K562 (cell line): ENCODE measurements around the gene CUL9. TPM values are rescaled to one million over a fixed set of nuclear protein-coding genes. Genes with fewer than 3 reads are reported as not detected.

Experiments
- CHD7 ChIP-seq: fragments of 200-600 bp; sonication (generic); IDR thresholded peaks from one replicate; pipeline ENCODE4 v1.6.1; 2012; ENCODE audit warnings: mild to moderate bottlenecking, low read depth, low read length, inconsistent platforms
- RUNX1 ChIP-seq: sonication (generic); IDR thresholded peaks from 2 replicates; pipeline ENCODE4 v1.6.1; 2016; ENCODE audit warnings: antibody characterized with exemption, low read depth
- polyA plus RNA-seq, 8 experiments: library from polyadenylated mRNA; depleted of rRNA in 4 of 8; stranded (reverse) in 5 of 8; unstranded in 3 of 8; fragments of >200 nt; fragmentation: Nextera tagmentation in 2 of 8; fragmentation: Illumina TruSeq in 1 of 8; extraction: Ambion mirVana in 2 of 8; extraction: Trizol in 1 of 8; gene quantifications; 2 replicates each; pipeline versions ENCODE4 v1.2.1 to v1.2.3, GENCODE V29; 2011 to 2014; ENCODE audit warnings: inconsistent platforms in 1 of 8, missing spikeins in 1 of 8
- total RNA-seq, 7 experiments: library from RNA; depleted of rRNA in 6 of 7; stranded (reverse); fragments of >200 nt in 6 of 7; fragmentation: Illumina TruSeq in 2 of 7; extraction: Trizol in 2 of 7; gene quantifications; 2 replicates each; pipeline versions ENCODE4 v1.2.1 to v1.2.3, GENCODE V29; 2011 to 2021; ENCODE audit warnings: low replicate concordance in 1 of 7

The CUL9 gene
- total and polyA plus RNA-seq, 9 of the 15 experiments (the other 6 are each of a cell fraction or from before 2014, with no cell fraction given) = 0.50 to 20.7 (median 6.6) TPM

GRCh38 chr6:43229803-43230620, 48.0 kb downstream of the CUL9 start (continued):
- TF ChIP-seq CHD7 = no peak
- no peak for TF ChIP-seq RUNX1
